OCI-LY3 (cell line): ENCODE data around the gene CDK16.

ENCODE experiments used
- H2AFZ ChIP-seq: fragments of 200-600, 300-600 bp; shearing (Covaris generic); 2 replicates; pipeline ENCODE4 v1.6.0; 2014; ENCODE audit warnings: antibody characterized with exemption, low read depth, low read length
- H3K27ac ChIP-seq: fragments of 200-600, 300-600 bp; sonication (generic); 2 replicates; pipeline ENCODE4 v1.5.1; 2014; ENCODE audit warnings: mild to moderate bottlenecking, low read length, moderate library complexity, mixed read lengths
- H3K27me3 ChIP-seq: fragments of 200-600, 300-600 bp; sonication (generic); 2 replicates; pipeline ENCODE4 v1.6.1; 2014; ENCODE audit warnings: low read depth, low read length, mixed read lengths
- H3K36me3 ChIP-seq: fragments of 200-600, 300-600 bp; sonication (generic); replicated peaks from 2 replicates; pipeline ENCODE3; 2014; ENCODE audit warnings: low read depth, low read length, mixed read lengths
- H3K4me1 ChIP-seq: fragments of 300-600, 200-600 bp; sonication (generic); 2 replicates; pipeline ENCODE4 v1.6.1; 2014; ENCODE audit warnings: low read length, mixed read lengths
- H3K4me2 ChIP-seq: fragments of 200-600, 300-600 bp; sonication (generic); 2 replicates; pipeline ENCODE4 v1.6.1; 2014; ENCODE audit warnings: low read length, mixed read lengths
- H3K4me3 ChIP-seq: fragments of 300-600, 200-600 bp; sonication (generic); 2 replicates; pipeline ENCODE4 v1.5.1; 2014; ENCODE audit warnings: antibody characterized with exemption, mild to moderate bottlenecking, low read length, moderate library complexity
- H3K79me2 ChIP-seq: fragments of 300-600, 200-600 bp; shearing (Covaris generic); 2 replicates; pipeline ENCODE4 v1.6.1; 2014; ENCODE audit warnings: mild to moderate bottlenecking, low read length, mixed read lengths
- H3K9ac ChIP-seq: fragments of 300-600, 200-600 bp; shearing (Covaris generic); 2 replicates; pipeline ENCODE4 v1.6.0; 2014; ENCODE audit warnings: mild to moderate bottlenecking, low read length, moderate library complexity
- H3K9me3 ChIP-seq: fragments of 200-600, 300-600 bp; shearing (Covaris generic); 2 replicates; pipeline ENCODE4 v1.6.1; 2014; ENCODE audit warnings: low read length, mixed read lengths; ENCODE audit not compliant: insufficient read depth
- H4K20me1 ChIP-seq: fragments of 200-600, 300-600 bp; sonication (generic); 2 replicates; pipeline ENCODE4 v1.6.1; 2016; ENCODE audit warnings: low read length, mixed read lengths; ENCODE audit not compliant: insufficient read depth
- EZH2phosphoT487 ChIP-seq: fragments of 200-600 bp; shearing (Covaris generic); IDR thresholded peaks from 2 replicates; pipeline ENCODE4 v1.6.1; 2018; ENCODE audit warnings: antibody characterized with exemption, mixed run types, low read depth
- TF ChIP-seq, protein P1 (sequence below): fragments of 200-600, 300-600 bp; sonication (generic); IDR thresholded peaks from 2 replicates; pipeline ENCODE4 v1.5.1; 2014; ENCODE audit warnings: antibody characterized with exemption, low read length, low read depth

CDK16 gene

DNA sequence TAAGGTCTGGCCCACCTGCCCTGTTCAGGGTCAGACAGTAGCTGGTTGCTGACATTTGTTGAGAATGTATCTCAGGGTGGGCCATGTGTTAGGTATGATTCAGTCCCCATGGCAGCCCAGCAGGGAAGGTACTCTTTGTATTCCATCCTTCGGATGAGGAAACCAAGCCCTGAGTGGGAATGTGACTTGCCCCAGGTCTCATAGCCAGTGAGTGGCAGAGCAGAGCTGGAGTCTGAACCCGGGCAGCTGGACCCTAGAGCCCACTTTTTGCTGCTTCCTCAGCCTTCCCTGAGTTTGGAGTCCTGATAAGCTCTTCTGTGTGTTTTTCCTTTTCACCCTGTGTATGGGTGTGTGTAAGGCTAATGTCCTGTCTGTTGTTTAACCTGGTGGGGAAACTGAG, 46.5 kb upstream of the CDK16 start:
- TF ChIP-seq, protein P1, sequence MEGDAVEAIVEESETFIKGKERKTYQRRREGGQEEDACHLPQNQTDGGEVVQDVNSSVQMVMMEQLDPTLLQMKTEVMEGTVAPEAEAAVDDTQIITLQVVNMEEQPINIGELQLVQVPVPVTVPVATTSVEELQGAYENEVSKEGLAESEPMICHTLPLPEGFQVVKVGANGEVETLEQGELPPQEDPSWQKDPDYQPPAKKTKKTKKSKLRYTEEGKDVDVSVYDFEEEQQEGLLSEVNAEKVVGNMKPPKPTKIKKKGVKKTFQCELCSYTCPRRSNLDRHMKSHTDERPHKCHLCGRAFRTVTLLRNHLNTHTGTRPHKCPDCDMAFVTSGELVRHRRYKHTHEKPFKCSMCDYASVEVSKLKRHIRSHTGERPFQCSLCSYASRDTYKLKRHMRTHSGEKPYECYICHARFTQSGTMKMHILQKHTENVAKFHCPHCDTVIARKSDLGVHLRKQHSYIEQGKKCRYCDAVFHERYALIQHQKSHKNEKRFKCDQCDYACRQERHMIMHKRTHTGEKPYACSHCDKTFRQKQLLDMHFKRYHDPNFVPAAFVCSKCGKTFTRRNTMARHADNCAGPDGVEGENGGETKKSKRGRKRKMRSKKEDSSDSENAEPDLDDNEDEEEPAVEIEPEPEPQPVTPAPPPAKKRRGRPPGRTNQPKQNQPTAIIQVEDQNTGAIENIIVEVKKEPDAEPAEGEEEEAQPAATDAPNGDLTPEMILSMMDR, result no peak
- no peak for TF ChIP-seq EZH2phosphoT487
- Histone ChIP-seq H3K4me3 (no peak overlapping the region), H4K20me1 (peaks cover 9% of the 10 kb centered on the region; the same call in 1 of the 2 replicates), H3K36me3 (peaks cover 13% of the 10 kb centered on the region), H3K9me3 (no peaks in the 10 kb centered on the region), H3K4me1 (no peaks in the 10 kb centered on the region), H3K9ac (no peak overlapping the region), H3K27me3 (no peaks in the 10 kb centered on the region), H3K79me2 (peaks cover 21% of the 10 kb centered on the region), H2AFZ (no peak overlapping the region), H3K4me2 (no peak overlapping the region), H3K27ac (no peak overlapping the region)

DNA sequence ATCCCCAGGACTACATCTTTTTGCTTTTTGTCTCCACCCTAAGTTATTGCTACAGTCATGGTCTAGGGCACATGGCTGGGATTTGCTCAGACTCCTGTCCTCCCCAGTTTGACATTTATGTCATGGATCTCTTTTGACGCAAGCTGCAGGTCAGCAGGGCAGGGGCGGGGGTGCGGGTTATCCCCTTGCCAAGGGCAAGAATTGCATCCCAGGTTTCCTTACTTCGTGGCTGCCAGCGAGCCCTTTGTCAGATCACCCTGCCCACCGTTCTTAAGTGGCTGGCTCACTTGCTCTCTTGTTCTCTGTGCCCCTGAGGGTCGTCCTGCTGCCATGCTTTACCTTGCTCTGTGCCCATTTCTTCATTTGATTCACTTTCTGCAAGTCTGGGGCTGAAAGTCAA, 45.9 kb upstream of the CDK16 start:
- no peak overlapping the region for H3K4me3 ChIP-seq
- H3K27me3 ChIP-seq, result no peaks in the 10 kb centered on the region
- H4K20me1 ChIP-seq, result peaks cover 9% of the 10 kb centered on the region; the same call in 1 of the 2 replicates
- no peak overlapping the region for H3K27ac ChIP-seq
- no peaks in the 10 kb centered on the region for H3K4me1 ChIP-seq
- no peak overlapping the region for H3K9ac ChIP-seq
- H3K79me2 ChIP-seq, result peaks cover 17% of the 10 kb centered on the region
- H3K36me3 ChIP-seq, result peaks cover 15% of the 10 kb centered on the region
- TF ChIP-seq, protein P1, result no peak
- TF ChIP-seq EZH2phosphoT487, result no peak
- H3K9me3 ChIP-seq, result no peaks in the 10 kb centered on the region
- no peak overlapping the region for H3K4me2 ChIP-seq
- no peak overlapping the region for H2AFZ ChIP-seq

DNA sequence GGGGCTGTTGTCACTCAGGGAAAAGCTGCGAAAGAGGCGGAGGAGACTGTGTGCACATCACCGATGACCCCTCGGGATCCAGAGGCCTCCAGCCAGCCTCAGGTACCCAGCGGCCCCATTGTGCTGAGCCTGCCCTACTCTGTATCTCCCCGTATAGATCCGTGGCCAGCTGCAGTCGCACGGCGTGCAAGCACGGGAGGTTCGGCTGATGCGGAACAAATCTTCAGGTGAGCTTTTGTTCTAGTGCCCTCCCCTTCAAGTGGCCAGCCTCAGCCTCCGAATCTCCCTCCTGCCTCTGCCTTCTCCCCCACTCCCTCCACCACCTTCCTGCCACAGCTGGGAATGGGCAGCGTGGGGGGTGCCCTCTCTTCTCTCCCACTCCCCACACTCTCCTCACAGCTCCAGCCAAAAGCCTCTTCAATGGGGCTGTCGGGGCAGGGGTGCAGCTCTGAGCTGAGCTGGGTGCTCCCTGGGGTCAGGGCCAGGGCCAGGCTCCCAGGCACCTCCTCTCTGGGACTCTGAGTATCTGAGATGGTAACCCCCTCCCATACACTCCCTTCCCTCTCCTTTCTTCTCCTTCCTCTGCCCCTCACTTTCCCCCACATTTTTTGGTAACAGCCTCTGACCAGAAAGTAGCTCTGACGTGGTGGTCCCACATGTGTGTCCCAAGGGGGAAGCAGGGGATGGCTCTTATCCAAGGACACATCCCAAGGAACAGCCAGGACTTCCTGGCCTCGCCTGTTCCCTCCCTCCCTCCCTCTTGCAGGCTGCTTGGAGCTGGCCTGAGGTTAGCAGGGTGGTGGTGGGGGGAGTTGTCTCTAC, 45.3 kb upstream of the CDK16 start:
- Histone ChIP-seq H3K4me1 (no peaks in the 10 kb centered on the region), H4K20me1 (peaks cover 5% of the 10 kb centered on the region; the same call in 1 of the 2 replicates), H3K4me2 (no peak overlapping the region), H3K27ac (no peak overlapping the region), H2AFZ (no peak overlapping the region), H3K9ac (no peak overlapping the region), H3K9me3 (no peaks in the 10 kb centered on the region), H3K36me3 (peaks cover 17% of the 10 kb centered on the region), H3K79me2 (peaks cover 10% of the 10 kb centered on the region; the same call in 1 of the 2 replicates), H3K27me3 (no peaks in the 10 kb centered on the region), H3K4me3 (no peak overlapping the region)
- TF ChIP-seq, protein P1, result no peak
- TF ChIP-seq EZH2phosphoT487, result no peak

DNA sequence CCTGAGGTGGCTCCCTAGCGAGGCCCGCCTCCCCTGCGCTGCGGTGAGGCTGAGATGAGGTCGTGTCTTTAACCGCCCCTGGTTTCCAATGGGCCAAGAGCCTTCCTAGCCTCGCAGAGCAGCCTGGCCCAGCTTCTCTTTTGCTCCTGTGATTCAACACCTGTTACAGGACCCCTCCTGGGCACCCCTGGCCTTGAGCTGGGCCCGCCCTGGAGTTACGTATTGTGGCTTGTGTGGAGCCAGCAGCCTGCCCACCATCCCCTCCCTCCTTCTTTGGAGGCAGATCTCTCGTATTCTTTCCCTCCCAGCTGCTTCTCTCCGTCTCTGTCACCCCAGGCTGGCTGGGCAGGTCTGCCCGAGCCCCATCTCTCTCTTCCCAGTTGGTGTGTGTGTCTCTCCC, 44.1 kb upstream of the CDK16 start:
- no peak overlapping the region for H2AFZ ChIP-seq
- H3K9me3 ChIP-seq, result no peaks in the 10 kb centered on the region
- H3K4me1 ChIP-seq, result no peaks in the 10 kb centered on the region
- no peak overlapping the region for H3K9ac ChIP-seq
- no peak overlapping the region for H3K27ac ChIP-seq
- no peak overlapping the region for H3K4me3 ChIP-seq
- no peak overlapping the region for H3K4me2 ChIP-seq
- no peak for TF ChIP-seq EZH2phosphoT487
- TF ChIP-seq, protein P1, result no peak
- no peaks in the 10 kb centered on the region for H3K27me3 ChIP-seq
- peaks cover 4% of the 10 kb centered on the region; the same call in 1 of the 2 replicates for H3K79me2 ChIP-seq
- H3K36me3 ChIP-seq, result peaks cover 20% of the 10 kb centered on the region
- H4K20me1 ChIP-seq, result no peaks in the 10 kb centered on the region
